GM18907 (cell line): ENCODE data around the gene KIAA1217.
A peak's percentile ranks its signal among the peaks of the same experiment; 100 is the strongest.
"Not testable (repeated sequence)": the region's sequence is repeated elsewhere in the genome, so short reads cannot be mapped to it uniquely, and the experiment has no call there.

Source experiments
- ATAC-seq: cut with Tn5 transposase; IDR thresholded peaks from one replicate; pipeline ENCODE4 v1.9.1; 2021; ENCODE audit warnings: mild to moderate bottlenecking, moderate library complexity; ENCODE audit not compliant: unreplicated experiment

Gene KIAA1217

GRCh38 chr10:24434961-24435360, 226.0 kb downstream of the KIAA1217 start:
- ATAC-seq, result no peak

GRCh38 chr10:24435374-24435773, 226.4 kb downstream of the KIAA1217 start:
- no peak for ATAC-seq

DNA sequence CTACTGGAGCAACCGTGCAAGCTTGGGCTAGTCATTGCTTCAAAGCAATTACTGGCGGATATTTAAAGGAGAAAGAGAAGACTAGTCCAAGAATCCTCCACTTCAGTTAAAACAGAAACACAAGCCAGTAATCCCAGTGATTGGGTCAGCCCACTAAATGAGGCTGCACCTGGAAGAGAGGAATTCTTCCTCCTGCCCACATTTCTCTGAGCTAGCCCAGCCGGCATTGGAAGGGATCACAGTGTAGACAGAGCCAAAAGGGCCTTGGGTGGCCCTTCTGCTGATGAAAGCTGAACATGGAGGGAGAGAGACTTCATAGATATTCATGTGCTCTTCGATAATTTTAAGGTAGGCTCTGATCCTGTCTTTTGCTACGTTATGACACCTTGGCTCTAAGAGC, 228.4 kb downstream of the KIAA1217 start:
- ATAC-seq, result no peak

- ATAC-seq, result no peak
Observed at GRCh38 chr10:24438800-24439199, 229.9 kb downstream of the KIAA1217 start.

- ATAC-seq, result no peak
Observed at GRCh38 chr10:24439935-24440334, 231.0 kb downstream of the KIAA1217 start.

DNA sequence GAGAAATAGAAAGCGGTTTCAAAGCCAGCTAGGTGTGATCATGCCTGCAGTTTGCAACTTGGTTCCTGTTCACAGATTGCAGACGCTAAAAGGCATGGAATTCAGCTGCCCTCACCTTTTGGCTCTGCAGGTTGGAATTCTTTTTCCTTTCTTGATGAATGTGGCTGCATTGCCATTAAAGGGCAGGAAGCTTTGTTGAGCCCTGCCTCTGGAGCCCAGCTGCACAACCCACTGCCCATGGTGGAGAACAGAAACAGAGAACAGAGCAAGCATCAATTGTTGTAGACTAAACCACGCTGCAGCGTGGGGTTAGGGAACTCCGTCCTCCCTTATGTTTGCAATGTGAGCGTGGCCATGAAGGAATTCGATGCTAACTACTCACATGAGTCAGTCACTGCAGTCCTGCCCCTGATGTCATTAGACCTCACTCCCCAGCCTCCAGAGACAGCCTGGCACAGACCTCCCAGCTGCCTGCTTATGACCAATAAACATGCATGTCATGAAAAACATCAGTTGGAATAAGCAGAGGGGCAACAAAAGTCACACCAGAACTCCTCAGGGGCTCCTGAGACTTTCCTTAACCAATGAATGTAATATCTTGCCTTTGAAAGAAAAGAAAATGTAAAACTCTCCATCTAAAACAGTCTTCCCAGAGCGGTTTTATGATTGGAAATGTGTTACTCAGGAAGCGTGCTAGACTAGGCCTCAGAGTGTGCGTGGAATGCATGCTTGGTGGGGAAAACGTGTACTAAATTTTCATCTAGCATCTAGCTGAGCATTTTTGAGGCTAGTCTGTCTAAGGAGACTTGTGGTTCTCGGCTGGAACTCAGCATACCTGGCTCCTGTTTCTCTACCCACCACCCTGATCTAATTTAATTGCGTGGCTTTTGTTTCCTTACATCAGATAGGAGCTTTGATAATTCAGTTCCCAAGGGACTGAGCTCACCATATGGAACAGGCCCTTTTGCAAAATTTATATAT, 232.2 kb downstream of the KIAA1217 start:
- ATAC-seq, result no peak

DNA sequence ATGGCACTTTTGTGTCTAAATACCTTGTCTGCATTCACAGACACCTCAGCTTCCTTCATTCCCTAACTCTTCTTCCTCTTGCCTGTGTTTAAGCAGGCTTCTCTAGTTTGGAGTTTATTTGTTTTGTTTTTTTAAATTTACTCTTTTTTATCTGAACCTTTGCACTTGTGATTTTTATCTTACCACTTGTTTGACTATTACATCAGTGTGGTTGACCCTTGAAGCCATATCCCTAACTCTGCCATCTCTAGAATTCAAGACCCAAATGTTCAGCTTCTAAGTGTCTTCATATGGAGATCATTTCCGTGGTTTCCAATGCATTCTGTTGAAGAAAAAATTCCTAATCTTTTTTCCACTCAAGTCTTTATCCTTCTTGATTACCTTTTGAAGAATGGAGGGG, 233.3 kb downstream of the KIAA1217 start:
- no peak for ATAC-seq

GRCh38 chr10:24442641-24443174, 233.8 kb downstream of the KIAA1217 start:
- not testable (repeated sequence) for ATAC-seq

- ATAC-seq, result no peak
Observed at GRCh38 chr10:24444337-24444736, 235.4 kb downstream of the KIAA1217 start.

- ATAC-seq, result not testable (repeated sequence)
Observed at GRCh38 chr10:24445958-24446357, 237.0 kb downstream of the KIAA1217 start.

DNA sequence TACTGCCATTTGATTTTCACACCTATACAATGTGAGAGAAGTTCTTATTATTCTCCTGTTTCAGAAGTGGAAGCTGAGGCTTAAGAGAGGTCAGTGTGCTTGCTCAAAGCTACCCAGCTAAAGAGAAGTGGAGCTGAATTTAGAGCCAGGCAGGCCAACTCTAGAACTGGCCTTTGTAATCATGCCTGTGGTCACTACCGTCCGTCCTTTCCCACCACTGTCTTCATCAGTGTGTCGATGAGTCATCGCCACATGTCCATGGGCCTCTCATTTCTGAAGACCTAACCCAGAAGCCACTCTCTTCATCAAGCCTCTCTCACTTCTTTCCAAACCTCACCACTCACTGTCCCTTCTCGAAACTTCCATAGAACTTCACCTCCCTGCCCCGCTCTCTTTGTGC, 237.8 kb downstream of the KIAA1217 start:
- no peak for ATAC-seq

DNA sequence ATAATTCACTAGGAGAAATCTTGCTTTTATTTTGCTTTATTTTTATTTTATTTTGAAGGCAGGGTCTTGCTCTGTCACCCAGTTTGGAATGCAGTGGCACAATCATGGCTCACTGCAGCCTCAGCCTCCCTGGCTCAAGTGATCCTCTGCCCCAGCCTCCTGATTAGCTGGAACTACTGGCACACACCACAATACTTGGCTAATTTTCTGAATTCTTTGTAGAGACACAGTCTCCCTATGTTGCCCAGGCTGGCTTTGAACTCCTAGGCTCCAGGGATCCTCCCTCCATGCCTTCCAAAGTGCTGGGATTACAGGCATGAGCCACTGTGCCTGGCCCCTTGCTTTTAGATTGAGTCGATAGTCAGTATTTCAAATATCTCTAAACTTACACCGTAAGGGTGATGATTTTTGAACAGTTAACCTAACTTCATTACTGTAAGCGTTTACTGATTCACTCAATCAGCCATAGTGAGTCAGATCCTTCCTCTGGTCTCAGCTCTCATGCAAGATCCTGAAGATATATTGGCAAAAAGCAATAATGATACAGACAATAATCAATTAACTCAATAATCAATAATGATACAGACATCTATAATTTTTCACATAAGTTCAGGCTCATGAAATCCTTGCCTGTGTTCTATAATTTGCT, 239.5 kb downstream of the KIAA1217 start:
- ATAC-seq, result no peak

- ATAC-seq, result peak; percentile 89
Observed at GRCh38 chr10:24449321-24449740, 240.4 kb downstream of the KIAA1217 start.

GRCh38 chr10:24449769-24450310, 240.9 kb downstream of the KIAA1217 start:
- no peak for ATAC-seq

DNA sequence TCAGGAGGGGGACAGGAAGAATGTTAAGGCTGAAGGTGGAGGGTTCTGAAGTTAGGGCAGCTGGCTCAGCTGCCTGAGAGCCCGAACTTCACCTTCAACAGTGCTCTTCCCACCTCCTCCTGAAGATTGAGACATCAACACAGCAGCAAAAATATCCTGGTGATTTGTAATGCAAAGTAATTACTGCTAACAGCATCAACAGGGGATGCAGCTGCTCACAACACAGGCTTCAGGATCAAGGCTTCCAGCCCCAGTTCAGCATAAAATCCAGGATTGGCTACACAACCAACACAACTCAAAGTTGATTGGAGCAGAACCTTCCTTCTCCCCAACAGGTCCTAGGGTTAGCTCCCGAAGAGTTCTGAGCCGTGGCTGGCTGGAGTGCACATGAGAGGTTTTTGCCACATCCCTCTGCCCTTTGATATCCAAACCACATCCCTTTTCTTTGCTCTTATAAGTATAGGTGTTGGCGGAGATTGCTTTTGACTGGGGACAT, 242.4 kb downstream of the KIAA1217 start:
- no peak for ATAC-seq

DNA sequence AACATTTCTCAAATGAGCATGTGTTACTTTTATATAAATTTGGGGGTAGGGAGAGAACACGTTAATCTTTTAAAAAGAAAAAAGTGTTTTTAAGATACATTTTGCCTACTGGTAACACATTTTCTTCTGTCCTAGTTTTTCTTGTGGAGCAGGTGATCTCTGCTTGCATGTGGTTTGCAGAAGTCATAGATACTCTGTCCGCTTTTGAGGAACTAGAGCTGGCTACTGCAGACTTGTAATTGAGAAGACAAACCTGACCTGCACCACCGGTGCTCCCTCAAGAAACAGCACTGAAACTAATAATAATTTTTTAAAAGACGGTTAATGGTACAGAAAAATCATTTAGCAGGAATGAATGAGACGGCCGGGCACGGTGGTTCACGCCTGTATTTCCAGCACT, 243.1 kb downstream of the KIAA1217 start:
- no peak for ATAC-seq

- no peak for ATAC-seq
Observed at GRCh38 chr10:24453404-24453830, 244.5 kb downstream of the KIAA1217 start.

DNA sequence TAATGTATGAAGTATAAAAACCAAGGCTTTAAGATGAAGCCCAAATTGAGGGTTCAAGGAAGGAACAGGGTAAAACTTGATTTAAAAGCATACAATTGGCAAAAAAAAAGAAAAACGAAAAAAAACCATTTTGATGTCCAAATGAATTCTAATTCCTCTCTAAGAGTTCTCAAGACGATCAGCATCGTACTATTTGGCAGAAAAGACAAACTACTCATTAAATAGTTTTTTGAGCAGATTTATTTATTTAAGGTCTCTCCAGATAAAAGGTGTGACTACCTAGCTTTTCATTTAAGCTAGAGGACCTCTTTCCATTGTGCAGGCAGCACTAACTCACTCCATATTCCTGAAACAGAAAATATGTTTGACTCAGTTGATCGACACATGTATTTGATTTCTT, 245.0 kb downstream of the KIAA1217 start:
- no peak for ATAC-seq

DNA sequence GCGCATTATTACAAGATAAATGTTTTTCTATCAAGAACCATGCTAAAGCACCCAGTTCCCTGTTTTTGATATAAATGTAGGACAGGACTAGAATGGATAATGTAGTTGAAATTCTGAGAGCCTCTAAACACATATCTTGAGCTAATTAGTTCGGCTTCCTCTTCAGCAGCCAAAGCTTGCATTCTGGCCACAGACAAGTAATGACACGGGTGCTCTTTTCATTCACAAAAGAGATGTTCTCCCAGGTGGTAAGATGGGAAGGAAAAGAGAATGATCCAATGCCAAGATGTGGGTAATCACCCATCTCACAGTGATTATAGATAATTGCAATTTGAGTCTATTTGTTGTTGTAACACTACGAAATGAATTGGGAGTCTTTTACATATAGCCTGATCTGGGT, 246.5 kb downstream of the KIAA1217 start:
- no peak for ATAC-seq

- no peak for ATAC-seq
Observed at GRCh38 chr10:24456322-24456721, 247.4 kb downstream of the KIAA1217 start.

DNA sequence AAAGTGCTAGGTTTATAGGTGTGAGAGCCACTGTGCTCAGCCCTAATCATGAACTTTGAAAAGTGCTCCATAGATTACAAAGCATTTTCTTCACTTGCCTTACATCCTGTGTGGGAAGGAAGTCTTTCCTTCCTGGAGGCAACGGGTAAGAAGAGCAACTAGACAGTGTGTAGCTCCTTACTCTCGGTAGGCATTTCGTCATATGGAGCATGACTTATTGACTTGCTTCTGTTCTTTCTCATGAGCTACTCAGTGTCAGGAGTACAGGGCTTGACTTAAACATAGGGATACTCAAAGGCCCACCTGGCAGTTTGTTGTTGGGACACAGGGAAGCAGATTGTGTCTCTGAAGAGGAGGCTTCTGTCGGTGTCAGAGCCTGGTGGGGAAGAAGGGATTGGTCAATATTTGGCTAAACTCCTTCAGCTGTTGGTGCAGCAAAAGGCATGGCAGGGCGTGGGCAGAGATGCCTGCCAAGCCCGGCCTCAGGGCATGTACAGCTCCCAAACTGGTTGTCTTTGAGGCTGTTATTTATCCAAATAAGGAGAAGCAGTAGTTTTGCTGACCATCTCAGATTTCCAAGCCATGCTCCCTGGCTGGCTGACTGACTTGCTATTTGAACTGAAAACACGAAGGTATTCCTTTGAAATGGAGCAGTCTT, 248.9 kb downstream of the KIAA1217 start:
- no peak for ATAC-seq
